SW 1271 (cell line): ENCODE data around the gene YBX1.

Source experiments
- DNase-seq, 2 experiments: peaks; one replicate each; lab custom pipeline; 2025; lab: John Stamatoyannopoulos, UW

Gene YBX1

DNA sequence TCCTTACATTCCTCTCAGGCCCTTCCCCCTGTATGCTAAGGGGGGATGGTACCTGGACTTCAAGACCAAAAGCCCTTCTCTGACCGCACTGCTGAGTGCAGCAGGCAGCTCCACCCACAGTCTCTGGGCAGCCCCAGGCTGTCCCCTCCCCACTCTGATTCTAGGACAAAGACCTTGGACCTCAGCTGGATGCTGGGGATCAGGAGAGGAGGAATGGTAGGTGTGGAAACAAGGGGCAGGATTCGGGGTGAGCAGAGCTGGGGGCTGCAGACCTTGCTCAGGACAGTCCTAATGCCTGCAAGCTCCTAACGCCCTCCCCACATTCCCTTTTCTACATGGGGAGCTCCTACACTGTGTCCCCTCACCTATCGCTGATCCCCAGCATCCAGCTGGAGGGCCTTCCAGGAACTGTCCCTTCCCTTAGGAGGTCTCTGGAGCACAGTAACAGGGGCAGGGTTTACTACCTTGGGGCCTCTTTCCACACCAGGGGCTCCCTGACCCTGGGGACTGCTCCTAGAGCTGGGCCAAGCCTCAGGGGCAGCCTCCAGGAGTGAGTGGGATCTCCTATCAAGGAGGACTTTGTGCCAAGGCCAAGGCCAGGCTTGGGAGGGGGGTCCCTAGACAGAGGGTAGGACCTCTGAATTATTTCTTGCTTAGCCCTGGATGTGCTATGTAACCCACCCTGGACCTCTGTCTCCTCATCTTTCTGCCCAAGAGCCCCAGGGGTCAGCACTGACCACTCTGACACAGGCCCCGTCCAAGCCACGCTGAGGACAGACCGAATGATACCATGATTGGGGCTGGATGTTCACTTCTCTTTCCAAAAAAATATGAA, 52.2 kb downstream of the YBX1 start:
- DNase-seq: no peak

DNA sequence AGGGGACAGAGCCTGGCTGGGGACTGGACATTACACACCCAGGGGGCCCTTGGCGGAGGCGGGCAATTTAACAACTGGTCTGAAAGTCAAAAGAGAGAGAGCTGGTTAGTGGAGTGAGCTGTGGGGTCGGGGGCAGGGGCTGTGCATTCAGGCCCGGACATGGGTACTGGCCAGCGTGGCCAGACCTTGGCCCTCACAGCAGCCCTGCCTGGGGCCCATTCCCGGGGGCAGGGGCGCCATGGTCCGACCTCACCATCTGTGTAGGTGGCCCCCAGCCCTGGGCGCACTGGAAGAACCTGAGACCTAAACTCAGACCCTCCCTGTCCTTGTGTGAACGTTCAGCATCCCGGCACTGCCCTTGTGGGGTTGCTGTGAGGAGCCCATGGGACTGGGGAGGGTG, 52.8 kb downstream of the YBX1 start:
- no peak for DNase-seq

- no peak for DNase-seq
Measured at GRCh38 chr1:42735477-42736105, 53.4 kb downstream of the YBX1 start.

GRCh38 chr1:42736152-42736551, 53.9 kb downstream of the YBX1 start:
- DNase-seq: peak in 1 of 2 experiments; percentile 8

- DNase-seq: no peak
Measured at GRCh38 chr1:42736571-42737200, 54.5 kb downstream of the YBX1 start.

- no peak for DNase-seq
Measured at GRCh38 chr1:42737257-42737656, 55.0 kb downstream of the YBX1 start.

GRCh38 chr1:42737986-42738677, 55.9 kb downstream of the YBX1 start:
- no peak for DNase-seq

DNA sequence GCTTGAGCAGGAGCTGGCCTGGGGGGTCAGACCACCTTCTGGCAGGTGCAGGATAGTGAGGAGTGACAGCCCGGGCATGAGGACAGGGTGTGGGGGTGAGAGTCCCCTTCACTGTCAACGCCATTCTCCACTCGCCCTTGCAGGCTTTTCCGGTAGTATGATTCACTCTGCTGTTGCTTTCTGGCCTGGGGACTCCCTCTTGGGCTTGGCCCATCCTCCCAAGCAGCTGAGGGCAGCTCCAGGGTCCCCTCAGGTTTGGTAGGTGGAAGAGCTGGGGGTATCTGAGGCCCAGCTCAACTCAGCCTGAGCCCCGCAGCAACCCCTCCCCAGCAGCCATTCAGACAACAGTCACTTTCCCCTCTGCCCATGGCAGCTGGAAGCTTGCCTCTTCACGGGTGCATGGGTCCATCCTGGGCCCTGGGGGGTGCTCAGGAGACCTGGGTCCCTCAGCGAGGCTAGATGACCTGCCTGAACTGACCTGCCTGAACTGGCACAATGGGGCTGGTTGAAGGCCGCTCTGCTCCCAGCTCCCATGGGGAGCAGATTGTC, 56.5 kb downstream of the YBX1 start:
- no peak for DNase-seq

GRCh38 chr1:42739753-42740700, 57.8 kb downstream of the YBX1 start, which contains the start of gene CLDN19:
TSS of gene CLDN19 (minus strand) at chr1:42740236. CDS start at chr1:42740063, 173 bp downstream.
- no peak for DNase-seq

DNA sequence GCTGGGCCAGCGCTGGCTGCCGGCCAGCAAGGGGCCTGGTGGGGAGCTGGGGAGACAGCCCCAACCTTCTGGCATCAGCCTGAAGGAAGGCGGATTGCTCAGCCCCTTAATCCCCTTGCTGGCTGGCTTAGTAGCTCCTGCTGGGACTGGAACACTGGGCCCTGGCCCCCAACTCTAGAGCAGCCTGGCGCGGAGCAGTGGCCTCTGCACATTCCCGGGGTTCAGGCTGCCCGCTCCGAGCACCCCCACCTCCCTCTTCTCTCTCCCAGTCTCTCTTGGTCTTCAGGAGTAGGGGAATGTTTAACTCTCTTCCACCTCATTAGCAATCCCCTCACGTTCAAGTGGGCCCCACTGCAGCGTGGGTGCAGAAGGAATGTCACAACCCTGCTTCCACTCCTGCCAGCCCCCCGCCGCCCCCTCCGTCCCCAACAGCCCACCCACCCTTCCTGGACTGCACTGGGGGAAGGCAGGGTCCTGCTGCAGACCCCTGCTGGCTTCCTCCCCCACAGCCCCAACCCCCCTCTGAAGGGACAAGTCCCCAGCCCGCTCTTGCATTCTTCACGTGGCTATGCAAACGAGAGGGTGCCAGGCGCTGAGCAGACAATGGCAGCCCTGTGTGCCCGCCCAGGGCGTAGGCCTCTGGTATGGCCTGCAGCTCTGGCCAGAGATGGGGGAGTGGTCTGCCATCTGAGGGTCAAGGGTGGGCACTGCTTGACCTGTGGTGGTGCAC, 58.8 kb downstream of the YBX1 start:
- no peak for DNase-seq

GRCh38 chr1:42741706-42742105, 59.5 kb downstream of the YBX1 start:
- no peak for DNase-seq

GRCh38 chr1:42742141-42742540, 59.9 kb downstream of the YBX1 start:
- no peak for DNase-seq

GRCh38 chr1:42742617-42743316, 60.5 kb downstream of the YBX1 start:
- no peak for DNase-seq

DNA sequence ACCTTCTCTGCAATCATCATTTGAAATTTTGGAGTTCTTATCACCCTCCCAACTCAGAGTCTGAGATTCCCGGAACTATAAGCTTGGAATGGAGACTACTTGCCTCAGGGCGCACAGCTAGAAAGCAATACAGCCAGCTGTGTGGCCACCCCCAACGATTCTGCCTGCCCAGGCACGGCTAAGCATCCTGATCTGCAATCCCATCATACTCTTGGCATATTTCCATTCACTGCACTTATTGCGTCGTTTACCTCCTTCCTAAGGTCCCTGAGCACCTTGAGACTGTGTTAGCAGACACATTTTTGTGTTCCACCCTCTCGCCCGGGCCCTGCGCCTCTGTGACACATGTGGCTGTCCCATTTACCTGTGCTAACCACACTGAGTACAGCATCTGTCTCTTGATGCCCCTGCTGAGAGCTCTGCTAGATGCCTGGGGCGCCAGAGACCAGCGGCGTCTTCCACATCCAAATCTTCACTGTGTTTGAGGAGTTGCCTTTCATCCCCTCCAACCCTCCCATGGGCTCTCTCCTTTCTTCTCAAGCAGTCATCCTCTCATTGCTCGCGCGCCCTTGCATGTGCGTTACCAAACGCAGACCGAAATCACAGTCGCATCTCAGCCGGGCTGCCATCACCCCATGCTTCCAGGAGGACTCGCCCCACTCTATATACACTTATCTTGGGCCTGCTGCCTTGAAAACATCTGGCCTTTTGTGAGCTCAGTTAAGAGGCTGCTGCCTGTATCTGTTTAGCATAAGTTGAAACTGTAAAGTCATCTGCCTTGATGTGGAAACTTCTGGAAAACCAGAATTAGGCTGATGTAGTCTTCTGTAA, 61.3 kb downstream of the YBX1 start:
- no peak for DNase-seq

- no peak for DNase-seq
Measured at GRCh38 chr1:42744148-42744413, 61.9 kb downstream of the YBX1 start.

DNA sequence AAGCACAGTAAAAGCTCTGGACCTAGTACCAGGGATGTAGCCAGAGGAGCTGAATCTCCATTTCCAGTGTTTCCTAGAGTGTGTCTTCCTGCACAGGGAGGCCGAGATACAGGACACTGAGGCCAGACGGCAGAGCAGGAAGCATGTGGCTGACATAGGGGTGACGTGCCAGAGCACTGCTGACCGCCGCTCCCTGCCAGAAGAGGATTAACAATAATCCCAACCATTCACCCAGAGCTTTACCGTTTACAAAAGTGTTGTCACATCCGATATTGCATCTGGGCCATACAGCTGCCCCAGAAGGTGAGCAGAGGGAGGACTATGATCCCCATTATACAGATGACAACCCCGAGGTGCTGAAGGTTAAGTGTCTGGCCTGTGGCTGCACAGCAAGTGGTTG, 63.6 kb downstream of the YBX1 start:
- no peak for DNase-seq

DNA sequence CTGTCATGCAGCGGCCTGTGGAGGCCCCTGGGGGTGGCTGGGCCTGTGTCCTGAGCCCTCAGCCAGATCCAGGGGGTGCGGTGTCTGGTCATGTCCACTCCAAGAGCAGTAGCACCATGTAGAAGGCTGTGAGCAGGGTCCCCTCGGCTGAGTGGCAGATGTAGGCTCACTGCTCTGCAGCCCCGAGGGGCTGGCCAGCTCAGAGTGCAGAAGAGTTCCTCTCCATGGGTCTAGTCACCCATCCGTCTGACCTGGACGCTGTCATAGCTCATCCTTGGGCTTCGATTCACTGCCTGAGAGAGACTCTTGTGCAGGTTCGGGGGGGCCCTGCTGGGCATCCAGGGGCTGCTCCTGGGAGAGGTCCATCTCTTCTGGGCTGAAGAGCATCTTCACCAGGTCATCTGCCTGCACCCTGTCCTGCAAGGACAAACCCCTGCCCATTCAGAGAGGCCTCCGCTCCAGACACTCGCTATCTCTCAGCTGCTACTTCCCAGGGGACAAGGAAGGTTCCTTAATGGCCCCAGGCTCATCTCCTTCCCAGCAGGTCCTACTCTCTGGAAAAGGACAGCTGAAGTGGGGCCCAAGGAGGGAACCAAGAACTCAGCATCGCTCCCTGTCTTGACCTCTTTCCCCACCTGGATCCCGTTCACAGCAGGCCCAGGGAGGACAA, 64.4 kb downstream of the YBX1 start:
- DNase-seq: no peak

GRCh38 chr1:42747125-42747524, 64.9 kb downstream of the YBX1 start:
- DNase-seq: no peak
